ENCODE data around the gene SIRPB2. TPM values are rescaled to one million over a fixed set of nuclear protein-coding genes. Genes with fewer than 3 reads are reported as not detected.
A peak's percentile ranks its signal among the peaks of the same experiment; 100 is the strongest.

SIRPB2 gene
- polyA plus RNA-seq, 1 experiment, result not detected

DNA sequence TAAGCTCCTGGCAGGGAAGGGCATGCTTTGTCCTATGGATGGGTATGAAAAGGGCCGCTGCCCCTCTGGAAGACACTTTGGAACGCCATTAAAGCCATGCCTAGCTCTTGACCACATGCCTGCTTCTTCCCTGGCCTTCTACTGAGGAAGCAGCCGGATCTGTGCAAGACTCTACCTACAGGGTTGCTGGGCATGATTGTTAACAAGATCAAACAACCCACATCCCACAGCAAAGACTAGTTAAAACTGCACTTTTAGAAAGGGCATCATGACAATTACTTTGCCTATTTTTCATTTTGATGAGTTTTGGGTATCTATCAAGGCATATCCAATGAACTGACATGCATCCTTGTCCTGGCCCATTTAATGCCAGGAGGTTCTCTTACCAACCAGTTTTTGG is 50.1 kb downstream of the SIRPB2 start:
- H3K27me3 ChIP-seq (ENCODE audit: control insufficient read depth, insufficient read depth, low read length), result no peaks in the 10 kb centered on the region
- TF ChIP-seq, protein P1, sequence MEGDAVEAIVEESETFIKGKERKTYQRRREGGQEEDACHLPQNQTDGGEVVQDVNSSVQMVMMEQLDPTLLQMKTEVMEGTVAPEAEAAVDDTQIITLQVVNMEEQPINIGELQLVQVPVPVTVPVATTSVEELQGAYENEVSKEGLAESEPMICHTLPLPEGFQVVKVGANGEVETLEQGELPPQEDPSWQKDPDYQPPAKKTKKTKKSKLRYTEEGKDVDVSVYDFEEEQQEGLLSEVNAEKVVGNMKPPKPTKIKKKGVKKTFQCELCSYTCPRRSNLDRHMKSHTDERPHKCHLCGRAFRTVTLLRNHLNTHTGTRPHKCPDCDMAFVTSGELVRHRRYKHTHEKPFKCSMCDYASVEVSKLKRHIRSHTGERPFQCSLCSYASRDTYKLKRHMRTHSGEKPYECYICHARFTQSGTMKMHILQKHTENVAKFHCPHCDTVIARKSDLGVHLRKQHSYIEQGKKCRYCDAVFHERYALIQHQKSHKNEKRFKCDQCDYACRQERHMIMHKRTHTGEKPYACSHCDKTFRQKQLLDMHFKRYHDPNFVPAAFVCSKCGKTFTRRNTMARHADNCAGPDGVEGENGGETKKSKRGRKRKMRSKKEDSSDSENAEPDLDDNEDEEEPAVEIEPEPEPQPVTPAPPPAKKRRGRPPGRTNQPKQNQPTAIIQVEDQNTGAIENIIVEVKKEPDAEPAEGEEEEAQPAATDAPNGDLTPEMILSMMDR (IDR thresholded peaks at IDR 0.05; ENCODE audit: insufficient read depth, low read depth, low read length), result no peak
- no peak for DNase-seq (ENCODE audit: low read depth)
- POLR2A ChIA-PET, result no interaction called here
- no peak overlapping the region for H3K4me3 ChIP-seq (ENCODE audit: low read depth, low read length)
- CTCF ChIA-PET, result interaction anchor here (0.7 to 5.1 kb wide), 4 partner anchors 25 to 130 kb away, joined by 3 to 66 read pairs (median 8); no protein-coding TSS in a partner anchor
- peaks cover 19% of the 10 kb centered on the region for H3K36me3 ChIP-seq (ENCODE audit: control insufficient read depth, insufficient read depth, low read length)

DNA sequence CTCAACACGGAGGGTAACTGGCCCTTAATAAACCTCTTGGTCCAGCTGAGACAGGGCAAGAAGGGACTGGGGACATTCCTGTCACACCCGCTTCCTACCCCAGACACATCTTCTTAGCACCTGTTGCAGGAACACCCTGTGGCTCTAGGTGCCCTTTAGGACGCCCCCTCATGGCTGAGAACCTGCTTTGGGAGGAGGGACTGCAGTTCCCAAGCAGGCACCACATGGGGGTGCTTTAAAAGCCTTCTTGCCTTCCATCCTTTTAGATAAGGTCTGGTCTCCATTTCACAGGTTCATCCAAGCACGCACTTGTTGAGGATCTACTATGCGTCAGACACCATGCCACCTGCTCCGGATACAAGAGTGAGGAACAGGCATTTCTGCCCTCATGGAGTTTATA is 51.2 kb downstream of the SIRPB2 start:
- DNase-seq (ENCODE audit: low read depth), result no peak
- Histone ChIP-seq H3K36me3 (ENCODE audit: control insufficient read depth, insufficient read depth, low read length) (peaks cover 15% of the 10 kb centered on the region), H3K4me3 (ENCODE audit: low read depth, low read length) (no peak overlapping the region), H3K27me3 (ENCODE audit: control insufficient read depth, insufficient read depth, low read length) (no peaks in the 10 kb centered on the region)
- TF ChIP-seq, protein P1 (IDR thresholded peaks at IDR 0.05; ENCODE audit: insufficient read depth, low read depth, low read length), result peak; percentile 56
- ChIA-PET POLR2A (no interaction called here), CTCF (interaction anchor here (1.2 to 5.1 kb wide), 4 partner anchors 28 to 128 kb away, joined by 3 to 66 read pairs (median 8); no protein-coding TSS in a partner anchor)

DNA sequence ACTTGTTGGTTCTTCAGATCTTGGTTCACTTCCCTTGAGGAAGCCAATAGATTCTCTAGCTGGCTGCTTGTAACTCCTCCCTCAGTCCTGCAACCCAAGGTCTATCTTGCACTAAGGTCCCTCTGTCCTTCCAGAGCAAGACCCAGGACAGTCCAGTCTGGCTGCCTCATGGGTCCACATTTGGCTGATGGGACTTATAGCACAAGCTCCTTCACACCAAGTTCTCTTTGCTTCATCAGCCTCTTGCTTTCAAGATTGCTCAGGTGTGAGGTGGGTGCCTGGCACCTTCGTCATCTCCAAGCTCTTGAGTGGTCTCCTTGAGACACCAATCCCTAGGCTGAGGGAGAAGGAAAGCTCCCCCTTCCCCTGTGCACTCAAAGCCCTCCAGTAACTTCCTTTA is 52.9 kb downstream of the SIRPB2 start:
- ChIA-PET POLR2A (no interaction called here), CTCF (interaction anchor here (0.9 to 5.1 kb wide), 17 partner anchors 9 to 229 kb away, joined by 3 to 66 read pairs (median 5); partner anchors contain the start of gene SDCBP2)
- no peak overlapping the region for H3K4me3 ChIP-seq (ENCODE audit: low read depth, low read length)
- H3K36me3 ChIP-seq (ENCODE audit: control insufficient read depth, insufficient read depth, low read length), result peaks cover 8% of the 10 kb centered on the region
- no peaks in the 10 kb centered on the region for H3K27me3 ChIP-seq (ENCODE audit: control insufficient read depth, insufficient read depth, low read length)
- TF ChIP-seq, protein P1 (IDR thresholded peaks at IDR 0.05; ENCODE audit: insufficient read depth, low read depth, low read length), result no peak
- DNase-seq (ENCODE audit: low read depth), result no peak

DNA sequence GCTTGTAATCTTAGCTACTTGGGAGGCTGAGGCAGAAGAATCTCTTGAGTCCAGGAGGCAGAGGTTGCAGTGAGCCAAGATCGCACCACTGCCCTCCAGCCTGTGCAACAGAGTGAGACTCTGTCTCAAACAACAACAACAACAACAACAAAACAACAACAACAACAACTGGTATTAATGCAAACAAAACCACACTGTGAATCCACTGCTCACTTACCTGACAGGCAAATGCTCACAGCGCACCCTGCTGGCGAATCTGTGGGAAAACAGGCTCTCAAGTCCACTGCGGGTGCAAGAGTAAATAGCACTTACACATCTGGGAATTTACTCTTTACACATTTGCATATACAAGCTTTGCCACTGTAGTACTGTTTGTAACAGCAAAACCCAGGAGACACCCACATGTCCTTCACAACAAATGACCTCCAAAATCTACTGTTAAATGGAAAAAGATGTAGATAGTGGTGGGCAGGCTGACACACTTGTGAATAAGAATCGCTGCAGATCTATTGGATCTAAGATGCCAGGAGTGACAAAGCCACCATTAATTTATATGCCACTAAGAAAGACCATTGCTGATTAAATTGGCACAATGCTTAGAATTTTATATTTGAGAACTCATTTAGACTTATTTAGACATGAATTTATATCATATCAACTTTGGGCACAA is 53.9 kb downstream of the SIRPB2 start:
- Histone ChIP-seq H3K27me3 (ENCODE audit: control insufficient read depth, insufficient read depth, low read length) (no peaks in the 10 kb centered on the region), H3K4me3 (ENCODE audit: low read depth, low read length) (no peak overlapping the region), H3K36me3 (ENCODE audit: control insufficient read depth, insufficient read depth, low read length) (peaks cover 5% of the 10 kb centered on the region; the same call in 1 of the 2 replicates)
- DNase-seq (ENCODE audit: low read depth), result no peak
- CTCF ChIA-PET, result interaction anchor here (0.6 to 5.1 kb wide), 35 partner anchors 10 to 335 kb away, joined by 3 to 66 read pairs (median 4); partner anchors contain the start of genes FKBP1A and SDCBP2
- TF ChIP-seq, protein P1 (IDR thresholded peaks at IDR 0.05; ENCODE audit: insufficient read depth, low read depth, low read length), result peak; percentile 84
- POLR2A ChIA-PET, result no interaction called here

DNA sequence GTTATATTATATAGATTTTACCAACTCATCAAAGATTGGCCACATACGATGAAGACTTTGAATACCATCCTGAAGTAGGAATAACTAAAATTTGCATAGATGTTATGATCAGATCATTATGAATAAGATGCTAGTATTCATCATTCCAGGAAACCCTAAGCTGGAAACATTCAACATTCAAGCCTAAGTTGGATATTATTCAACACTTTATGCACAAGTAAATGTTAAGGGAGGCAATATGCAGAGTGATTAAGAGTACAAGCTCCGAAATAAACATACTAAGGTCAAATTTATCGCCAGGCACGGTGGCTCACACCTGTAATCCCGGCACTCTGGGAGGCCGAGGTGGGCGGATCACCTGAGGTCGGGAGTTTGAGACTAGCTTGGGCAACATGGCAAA is 55.0 kb downstream of the SIRPB2 start:
- CTCF ChIA-PET, result interaction anchor here (0.8 to 3.2 kb wide), 19 partner anchors 10 to 145 kb away, joined by 3 to 34 read pairs (median 7); no protein-coding TSS in a partner anchor
- Histone ChIP-seq H3K36me3 (ENCODE audit: control insufficient read depth, insufficient read depth, low read length) (0 out of 2 replicates have a peak, but pooled peaks cover 1% of the 10 kb centered on the region), H3K4me3 (ENCODE audit: low read depth, low read length) (no peak overlapping the region), H3K27me3 (ENCODE audit: control insufficient read depth, insufficient read depth, low read length) (no peaks in the 10 kb centered on the region)
- POLR2A ChIA-PET, result no interaction called here
- TF ChIP-seq, protein P1 (IDR thresholded peaks at IDR 0.05; ENCODE audit: insufficient read depth, low read depth, low read length), result no peak
- DNase-seq (ENCODE audit: low read depth), result no peak

Measured in BJ (cell line).